ENCODE results near the gene CD1D. TPM values are rescaled to one million over a fixed set of nuclear protein-coding genes. Genes with fewer than 3 reads are reported as not detected.

The CD1D gene
- polyA plus RNA-seq, 1 donor from 2014 or later, result 0.19 TPM

DNA sequence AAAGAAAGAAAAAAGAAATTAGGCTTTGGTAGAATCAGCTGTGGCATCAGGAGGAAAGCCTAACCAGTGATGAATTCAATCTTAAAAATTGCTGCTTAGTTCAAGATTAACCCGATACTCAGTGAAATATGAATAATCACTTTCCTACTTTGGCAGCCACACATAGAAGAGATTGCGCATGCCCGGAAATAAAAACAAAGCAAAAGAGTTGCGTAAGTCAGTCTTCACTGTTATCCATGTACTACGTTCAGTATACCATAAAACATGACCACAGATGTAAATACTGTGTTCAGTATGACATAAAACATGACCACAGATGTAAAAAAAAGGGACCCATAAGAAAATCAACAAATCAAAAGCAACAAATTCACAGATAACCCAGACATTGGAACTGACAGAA lies 19.2 kb downstream of the CD1D start:
- no peak overlapping the region for H3K9ac ChIP-seq (ENCODE audit: low read length)
- no peaks in the 10 kb centered on the region for H4K20me1 ChIP-seq (ENCODE audit: insufficient read depth)
- H3K4me2 ChIP-seq (ENCODE audit: low read length), result no peak overlapping the region
- no peaks in the 10 kb centered on the region for H3F3A ChIP-seq (ENCODE audit: insufficient read depth, low read length, poor library complexity, severe bottlenecking)
- no peaks in the 10 kb centered on the region for H3K27me3 ChIP-seq (ENCODE audit: insufficient read depth, low read depth, low read length)
- no peaks in the 10 kb centered on the region for H3K9me2 ChIP-seq (ENCODE audit: insufficient read depth, low read length)
- H3K27ac ChIP-seq (ENCODE audit: low read length), result no peak overlapping the region
- TF ChIP-seq POLR2AphosphoS5 (IDR thresholded peaks at IDR 0.05) (no peak), SMC3 (conservative IDR thresholded peaks at IDR 0.05; ENCODE audit: poor library complexity) (no peak), EP300 (conservative IDR thresholded peaks at IDR 0.05; ENCODE audit: poor library complexity, severe bottlenecking) (no peak), RAD21 (conservative IDR thresholded peaks at IDR 0.05) (no peak), EZH2 (IDR thresholded peaks at IDR 0.05; ENCODE audit: borderline replicate concordance, insufficient read depth, low read length, poor library complexity, severe bottlenecking) (no peak)
- TF ChIP-seq, protein P1, sequence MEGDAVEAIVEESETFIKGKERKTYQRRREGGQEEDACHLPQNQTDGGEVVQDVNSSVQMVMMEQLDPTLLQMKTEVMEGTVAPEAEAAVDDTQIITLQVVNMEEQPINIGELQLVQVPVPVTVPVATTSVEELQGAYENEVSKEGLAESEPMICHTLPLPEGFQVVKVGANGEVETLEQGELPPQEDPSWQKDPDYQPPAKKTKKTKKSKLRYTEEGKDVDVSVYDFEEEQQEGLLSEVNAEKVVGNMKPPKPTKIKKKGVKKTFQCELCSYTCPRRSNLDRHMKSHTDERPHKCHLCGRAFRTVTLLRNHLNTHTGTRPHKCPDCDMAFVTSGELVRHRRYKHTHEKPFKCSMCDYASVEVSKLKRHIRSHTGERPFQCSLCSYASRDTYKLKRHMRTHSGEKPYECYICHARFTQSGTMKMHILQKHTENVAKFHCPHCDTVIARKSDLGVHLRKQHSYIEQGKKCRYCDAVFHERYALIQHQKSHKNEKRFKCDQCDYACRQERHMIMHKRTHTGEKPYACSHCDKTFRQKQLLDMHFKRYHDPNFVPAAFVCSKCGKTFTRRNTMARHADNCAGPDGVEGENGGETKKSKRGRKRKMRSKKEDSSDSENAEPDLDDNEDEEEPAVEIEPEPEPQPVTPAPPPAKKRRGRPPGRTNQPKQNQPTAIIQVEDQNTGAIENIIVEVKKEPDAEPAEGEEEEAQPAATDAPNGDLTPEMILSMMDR (IDR thresholded peaks at IDR 0.05; ENCODE audit: poor library complexity, severe bottlenecking), result no peak
- TF ChIP-seq, protein P2, sequence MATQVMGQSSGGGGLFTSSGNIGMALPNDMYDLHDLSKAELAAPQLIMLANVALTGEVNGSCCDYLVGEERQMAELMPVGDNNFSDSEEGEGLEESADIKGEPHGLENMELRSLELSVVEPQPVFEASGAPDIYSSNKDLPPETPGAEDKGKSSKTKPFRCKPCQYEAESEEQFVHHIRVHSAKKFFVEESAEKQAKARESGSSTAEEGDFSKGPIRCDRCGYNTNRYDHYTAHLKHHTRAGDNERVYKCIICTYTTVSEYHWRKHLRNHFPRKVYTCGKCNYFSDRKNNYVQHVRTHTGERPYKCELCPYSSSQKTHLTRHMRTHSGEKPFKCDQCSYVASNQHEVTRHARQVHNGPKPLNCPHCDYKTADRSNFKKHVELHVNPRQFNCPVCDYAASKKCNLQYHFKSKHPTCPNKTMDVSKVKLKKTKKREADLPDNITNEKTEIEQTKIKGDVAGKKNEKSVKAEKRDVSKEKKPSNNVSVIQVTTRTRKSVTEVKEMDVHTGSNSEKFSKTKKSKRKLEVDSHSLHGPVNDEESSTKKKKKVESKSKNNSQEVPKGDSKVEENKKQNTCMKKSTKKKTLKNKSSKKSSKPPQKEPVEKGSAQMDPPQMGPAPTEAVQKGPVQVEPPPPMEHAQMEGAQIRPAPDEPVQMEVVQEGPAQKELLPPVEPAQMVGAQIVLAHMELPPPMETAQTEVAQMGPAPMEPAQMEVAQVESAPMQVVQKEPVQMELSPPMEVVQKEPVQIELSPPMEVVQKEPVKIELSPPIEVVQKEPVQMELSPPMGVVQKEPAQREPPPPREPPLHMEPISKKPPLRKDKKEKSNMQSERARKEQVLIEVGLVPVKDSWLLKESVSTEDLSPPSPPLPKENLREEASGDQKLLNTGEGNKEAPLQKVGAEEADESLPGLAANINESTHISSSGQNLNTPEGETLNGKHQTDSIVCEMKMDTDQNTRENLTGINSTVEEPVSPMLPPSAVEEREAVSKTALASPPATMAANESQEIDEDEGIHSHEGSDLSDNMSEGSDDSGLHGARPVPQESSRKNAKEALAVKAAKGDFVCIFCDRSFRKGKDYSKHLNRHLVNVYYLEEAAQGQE (IDR thresholded peaks at IDR 0.05; ENCODE audit: borderline replicate concordance), result no peak
- no peaks in the 10 kb centered on the region for H3K9me3 ChIP-seq (ENCODE audit: low read length)
- no peak overlapping the region for H2AFZ ChIP-seq (ENCODE audit: low read depth, low read length)
- H3K4me3 ChIP-seq (ENCODE audit: low read length), result no peak overlapping the region
- no peaks in the 10 kb centered on the region for H3K79me2 ChIP-seq (replicated peaks; ENCODE audit: insufficient read depth, low read length)
- no peaks in the 10 kb centered on the region for H3K36me3 ChIP-seq (ENCODE audit: insufficient read depth, low read length)

DNA sequence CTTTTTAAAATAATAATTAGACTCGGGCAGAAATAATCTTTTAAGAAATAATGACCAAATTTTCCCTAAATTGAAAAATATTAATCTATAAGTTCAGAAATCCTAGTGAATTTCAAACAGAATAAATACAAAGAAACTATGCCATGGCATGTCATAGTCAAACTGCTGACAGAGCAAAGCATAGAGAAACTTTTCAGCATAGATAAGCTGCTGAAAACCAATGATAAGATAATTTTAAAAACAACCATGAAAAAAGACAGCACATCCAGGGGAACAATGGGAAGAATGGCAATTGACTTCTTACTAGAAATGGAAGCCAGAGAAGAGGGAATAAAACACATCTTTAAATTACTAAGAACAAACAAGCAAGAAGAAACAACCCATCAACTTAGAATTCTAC lies 19.8 kb downstream of the CD1D start:
- Histone ChIP-seq H3K27ac (ENCODE audit: low read length) (no peak overlapping the region), H3K27me3 (ENCODE audit: insufficient read depth, low read depth, low read length) (no peaks in the 10 kb centered on the region), H3K9ac (ENCODE audit: low read length) (no peak overlapping the region), H3K79me2 (replicated peaks; ENCODE audit: insufficient read depth, low read length) (no peaks in the 10 kb centered on the region), H3K4me3 (ENCODE audit: low read length) (no peak overlapping the region), H3F3A (ENCODE audit: insufficient read depth, low read length, poor library complexity, severe bottlenecking) (no peaks in the 10 kb centered on the region), H4K20me1 (ENCODE audit: insufficient read depth) (no peaks in the 10 kb centered on the region), H3K9me2 (ENCODE audit: insufficient read depth, low read length) (no peaks in the 10 kb centered on the region), H3K36me3 (ENCODE audit: insufficient read depth, low read length) (no peaks in the 10 kb centered on the region), H3K4me2 (ENCODE audit: low read length) (no peak overlapping the region), H2AFZ (ENCODE audit: low read depth, low read length) (no peak overlapping the region), H3K9me3 (ENCODE audit: low read length) (no peaks in the 10 kb centered on the region)
- no peak for TF ChIP-seq EP300 (conservative IDR thresholded peaks at IDR 0.05; ENCODE audit: poor library complexity, severe bottlenecking)
- TF ChIP-seq, protein P2 (IDR thresholded peaks at IDR 0.05; ENCODE audit: borderline replicate concordance), result no peak
